ENCODE data around the gene ADORA2B. TPM values are rescaled to one million over a fixed set of nuclear protein-coding genes. Genes with fewer than 3 reads are reported as not detected.

The ADORA2B gene
- total and polyA plus RNA-seq, 2 of the 8 experiments (the other 6 are each of a cell fraction or from before 2014, with no cell fraction given), result 2.6 to 8.2 TPM

DNA sequence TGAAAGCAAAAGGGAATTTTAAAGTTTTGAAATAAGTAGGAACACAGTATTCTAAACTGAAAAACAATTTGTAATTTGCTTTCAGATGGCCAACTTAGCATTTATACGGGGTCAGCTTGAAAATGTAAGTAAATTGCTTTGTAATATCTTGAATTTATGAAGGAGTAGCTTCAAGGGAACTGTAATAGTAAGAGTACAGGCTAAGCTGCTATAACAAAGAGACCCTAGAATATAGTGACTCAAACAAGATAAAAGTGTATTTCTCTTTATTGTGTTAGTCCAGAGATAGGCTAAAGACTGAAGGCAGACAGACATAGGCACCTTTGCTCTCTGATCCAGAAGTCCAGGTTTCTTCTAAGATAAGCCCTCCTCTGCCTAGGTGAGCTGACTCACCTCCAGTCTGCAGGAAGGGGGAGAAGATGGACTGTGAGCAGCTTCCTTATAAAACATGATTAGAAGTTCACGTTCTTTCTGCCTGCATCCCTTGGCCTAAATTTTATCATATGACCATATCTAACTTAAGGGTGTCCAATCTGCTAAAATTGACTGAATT lies 57.9 kb downstream of the ADORA2B start:
- FAIRE-seq (no peak), DNase-seq (ENCODE audit: low read depth in 1 of 2, low spot score in 2 of 2) (no peak)
- Histone ChIP-seq H3K4ac (replicated peaks; ENCODE audit: insufficient read length, low read depth, low read length) (no peak overlapping the region), H3K14ac (ENCODE audit: insufficient read length) (no peak overlapping the region), H3K23me2 (ENCODE audit: low read depth, low read length) (peaks cover 4% of the 10 kb centered on the region), H3K79me1 (ENCODE audit: low read depth, low read length) (peaks cover 8% of the 10 kb centered on the region), H2BK15ac (ENCODE audit: low read length) (no peak overlapping the region), H2BK5ac (ENCODE audit: low read depth, low read length) (no peak overlapping the region), H3K27ac (ENCODE audit: low read depth, low read length) (no peak overlapping the region), H3K56ac (replicated peaks; ENCODE audit: insufficient read length, low read depth, low read length) (no peak overlapping the region), H4K5ac (ENCODE audit: insufficient read length, low read depth, low read length) (no peak overlapping the region), H3K4me3 (ENCODE audit: extremely low read depth in 1 of 4, insufficient read depth in 2 of 4, low read depth in 3 of 4, low read length in 4 of 4) (no peak overlapping the region), H3K9me3 (ENCODE audit: insufficient read depth in 2 of 2, low read depth in 1 of 2, low read length in 1 of 2) (no peaks in the 10 kb centered on the region; a peak in 2 of 4 replicates), H3K36me3 (ENCODE audit: control insufficient read depth in 2 of 4, insufficient read depth in 4 of 4, low read length in 3 of 4) (peaks cover 33 to 67% (median 56%) of the 10 kb centered on the region in 4 experiments), H3K4me2 (ENCODE audit: insufficient read depth in 1 of 2, low read depth in 2 of 2, low read length in 2 of 2) (no peak overlapping the region), H3K18ac (ENCODE audit: extremely low read depth, low read length) (no peak overlapping the region), H4K20me1 (replicated peaks in 1 of 2; ENCODE audit: control insufficient read depth in 1 of 2, insufficient read depth in 2 of 2, low read length in 2 of 2) (peaks cover 3 to 4% of the 10 kb centered on the region in 2 experiments), H4K91ac (replicated peaks; ENCODE audit: insufficient read length, low read length) (no peak overlapping the region), H2BK20ac (ENCODE audit: low read length) (no peak overlapping the region), H3K27me3 (replicated peaks in 1 of 4; ENCODE audit: control insufficient read depth in 3 of 4, extremely low read depth in 1 of 4, insufficient read depth in 3 of 4, low read length in 3 of 4) (no peaks in the 10 kb centered on the region), H3K9ac (replicated peaks in 1 of 4; ENCODE audit: extremely low read depth in 1 of 4, low read depth in 3 of 4, low read length in 3 of 4) (no peak overlapping the region), H3K23ac (ENCODE audit: insufficient read length) (no peak overlapping the region), H2BK120ac (replicated peaks; ENCODE audit: low read depth, low read length) (no peak overlapping the region), H4K8ac (ENCODE audit: extremely low read depth, insufficient read depth, low read length) (no peak overlapping the region), H3K4me1 (replicated peaks in 1 of 4; ENCODE audit: control insufficient read depth in 3 of 4, insufficient read depth in 4 of 4, low read length in 3 of 4) (peaks cover 0 to 6% (median 2%) of the 10 kb centered on the region in 4 experiments; a peak in 3 of 7 replicates), H2AK5ac (ENCODE audit: low read depth, low read length) (no peak overlapping the region), H2BK12ac (ENCODE audit: low read depth, low read length) (no peak overlapping the region), H2AFZ (ENCODE audit: low read length) (no peak overlapping the region), H3K79me2 (ENCODE audit: control insufficient read depth in 1 of 2, insufficient read depth in 2 of 2, low read length in 2 of 2) (peaks cover 10 to 29% of the 10 kb centered on the region in 2 experiments)
- no peak for TF ChIP-seq MAFK (IDR thresholded peaks at IDR 0.05; ENCODE audit: low read depth, low read length)
- TF ChIP-seq RXRA (IDR thresholded peaks at IDR 0.05; ENCODE audit: insufficient read depth, low read depth, low read length), result no peak
- no peak for TF ChIP-seq NRF1 (IDR thresholded peaks at IDR 0.05; ENCODE audit: low read depth, low read length)
- no peak for TF ChIP-seq KDM4A (IDR thresholded peaks at IDR 0.05; ENCODE audit: low read depth, low read length, severe bottlenecking)
- TF ChIP-seq TEAD4 (IDR thresholded peaks at IDR 0.05; ENCODE audit: low read depth, low read length), result no peak
- no peak for TF ChIP-seq CHD2 (IDR thresholded peaks at IDR 0.05; ENCODE audit: low read length)
- TF ChIP-seq EZH2 (IDR thresholded peaks at IDR 0.05; ENCODE audit: low read depth, low read length, severe bottlenecking), result no peak
- TF ChIP-seq RNF2 (IDR thresholded peaks at IDR 0.05; ENCODE audit: borderline replicate concordance, low read depth, low read length, missing control alignments, poor library complexity, severe bottlenecking), result no peak
- TF ChIP-seq, protein P1, sequence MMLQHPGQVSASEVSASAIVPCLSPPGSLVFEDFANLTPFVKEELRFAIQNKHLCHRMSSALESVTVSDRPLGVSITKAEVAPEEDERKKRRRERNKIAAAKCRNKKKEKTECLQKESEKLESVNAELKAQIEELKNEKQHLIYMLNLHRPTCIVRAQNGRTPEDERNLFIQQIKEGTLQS (IDR thresholded peaks at IDR 0.05; ENCODE audit: insufficient read depth, low read depth, low read length), result no peak
- no peak for TF ChIP-seq KDM1A (IDR thresholded peaks at IDR 0.05; ENCODE audit: borderline replicate concordance, low read length)
- WGBS, 2 experiments (ENCODE audit: extremely low coverage in 1 of 2, insufficient coverage in 1 of 2, insufficient read length in 1 of 2, insufficient replicate concordance in 2 of 2, low coverage in 1 of 2, low lambda C conversion rate in 2 of 2, missing lambda C conversion rate in 1 of 2), result 82% methylated on average over 2 of the region's 2 CpGs; no CpG with 5 or more reads in 1 of the 2 experiments
- ChIA-PET POLR2A (ENCODE audit: partially characterized antibody) (interaction anchor here (0.9 kb wide), 1 partner anchor 16 kb away, joined by 4 read pairs; no protein-coding TSS in a partner anchor), CTCF (ENCODE audit: partially characterized antibody) (no interaction called here)
